KOPT-K1 (cell line): ENCODE results near the gene ABCF1.
A peak's percentile ranks its signal among the peaks of the same experiment; 100 is the strongest.

ENCODE experiments used
- H3K27ac ChIP-seq: fragments of 200-600 bp; sonication (generic); 2 replicates; pipeline ENCODE4 v1.5.1; 2016; ENCODE audit warnings: antibody characterized with exemption, mild to moderate bottlenecking, low read depth, low read length; ENCODE audit not compliant: poor library complexity, severe bottlenecking
- H3K36me3 ChIP-seq: fragments of 200-600 bp; sonication (generic); 2 replicates; pipeline ENCODE4 v1.5.1; 2017; ENCODE audit warnings: antibody characterized with exemption, mild to moderate bottlenecking, low read length, moderate library complexity; ENCODE audit not compliant: insufficient read depth
- H3K9me3 ChIP-seq: fragments of 200-600 bp; sonication (generic); 2 replicates; pipeline ENCODE4 v1.5.1; 2017; ENCODE audit warnings: antibody characterized with exemption, low read length, mild to moderate bottlenecking; ENCODE audit not compliant: insufficient read depth, poor library complexity, severe bottlenecking

Gene ABCF1

GRCh38 chr6:30618270-30618797, 47.1 kb downstream of the ABCF1 start:
- peak overlapping the region; percentile 95 for H3K27ac ChIP-seq
- H3K9me3 ChIP-seq: no peaks in the 10 kb centered on the region
- peaks cover 65% of the 10 kb centered on the region for H3K36me3 ChIP-seq

DNA sequence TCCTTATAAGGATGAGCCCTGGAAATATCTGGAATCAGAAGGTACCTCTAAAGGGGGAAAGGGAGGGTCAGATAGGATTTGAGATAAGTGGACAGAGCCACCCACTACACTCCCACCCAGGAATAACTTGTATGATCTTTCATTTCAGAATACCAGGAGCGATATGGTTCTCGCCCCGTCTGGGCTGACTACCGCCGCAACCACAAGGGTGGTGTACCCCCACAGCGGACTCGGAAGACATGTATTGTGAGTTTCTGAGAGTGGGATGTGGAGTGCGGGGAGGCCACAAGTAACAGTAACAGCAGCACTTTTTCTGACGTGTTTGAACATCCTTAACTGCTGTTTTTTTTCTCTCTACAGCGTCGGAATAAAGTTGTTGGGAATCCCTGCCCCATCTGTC, 48.3 kb downstream of the ABCF1 start:
- no peak overlapping the region for H3K27ac ChIP-seq
- H3K9me3 ChIP-seq: no peaks in the 10 kb centered on the region
- peaks cover 65% of the 10 kb centered on the region for H3K36me3 ChIP-seq

DNA sequence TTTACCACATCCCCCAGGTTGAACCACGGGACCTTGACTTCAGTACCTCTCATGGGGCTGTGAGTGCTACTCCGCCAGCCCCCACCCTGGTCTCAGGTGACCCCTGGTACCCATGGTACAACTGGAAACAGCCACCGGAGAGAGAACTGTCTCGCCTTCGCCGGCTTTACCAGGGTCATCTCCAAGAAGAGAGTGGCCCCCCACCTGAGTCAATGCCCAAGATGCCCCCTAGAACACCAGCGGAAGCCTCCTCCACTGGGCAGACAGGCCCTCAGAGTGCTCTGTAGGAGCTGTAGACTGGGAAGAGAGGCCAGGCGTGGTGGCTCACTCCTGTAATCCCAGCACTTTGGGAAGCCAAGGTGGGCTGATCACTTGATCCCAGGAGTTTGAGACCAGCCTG, 54.3 kb downstream of the ABCF1 start:
- Histone ChIP-seq H3K36me3 (peaks cover 83% of the 10 kb centered on the region), H3K27ac (no peak overlapping the region), H3K9me3 (no peaks in the 10 kb centered on the region)

DNA sequence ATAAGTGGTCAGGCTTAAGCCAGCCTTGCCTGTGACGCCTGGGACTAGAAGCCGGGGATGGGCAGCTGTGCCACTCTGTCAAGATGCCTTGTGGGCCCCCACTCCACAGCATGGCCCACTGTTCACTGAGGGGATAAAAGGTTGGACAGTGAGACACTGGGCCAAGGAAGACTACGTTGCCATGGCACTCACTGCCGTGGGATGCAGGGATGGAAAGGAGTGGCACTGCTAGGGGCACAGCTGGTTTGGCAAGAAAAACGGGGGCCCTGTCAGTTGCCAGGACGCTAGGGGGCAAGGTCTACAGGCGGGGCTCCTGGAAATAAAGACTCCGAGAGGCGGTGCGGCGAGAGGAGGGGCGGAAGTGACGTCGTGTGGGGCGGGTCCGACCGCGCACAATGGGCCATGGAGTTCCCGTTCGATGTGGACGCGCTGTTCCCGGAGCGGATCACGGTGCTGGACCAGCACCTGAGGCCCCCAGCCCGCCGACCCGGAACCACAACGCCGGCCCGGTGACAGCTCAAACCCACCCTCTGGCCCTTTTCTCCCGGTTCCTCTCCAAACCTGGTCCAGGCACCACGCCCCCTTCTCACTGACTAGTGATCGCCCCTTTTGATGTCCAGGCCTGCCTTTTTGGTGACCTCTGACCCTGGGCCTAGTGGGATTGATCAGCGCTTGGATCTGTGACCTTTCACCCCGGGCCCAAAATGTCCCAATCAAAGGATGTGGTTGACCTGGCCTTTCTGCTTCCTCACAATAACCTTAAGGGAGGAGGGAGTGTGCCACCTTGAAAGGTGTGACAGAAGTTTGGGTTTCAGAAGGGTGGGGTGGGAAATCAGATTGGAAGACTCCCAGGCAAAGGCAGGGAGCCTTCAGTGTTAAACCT, 55.5 kb downstream of the ABCF1 start, which contains the start of gene ATAT1:
Gene ATAT1, plus strand, starts transcription at position 391 of the 883 bp plus-strand sequence.
- Histone ChIP-seq H3K9me3 (no peaks in the 10 kb centered on the region), H3K27ac (peak within 1 kb of the TSS; percentile 75), H3K36me3 (peaks cover 83% of the 10 kb centered on the region)

DNA sequence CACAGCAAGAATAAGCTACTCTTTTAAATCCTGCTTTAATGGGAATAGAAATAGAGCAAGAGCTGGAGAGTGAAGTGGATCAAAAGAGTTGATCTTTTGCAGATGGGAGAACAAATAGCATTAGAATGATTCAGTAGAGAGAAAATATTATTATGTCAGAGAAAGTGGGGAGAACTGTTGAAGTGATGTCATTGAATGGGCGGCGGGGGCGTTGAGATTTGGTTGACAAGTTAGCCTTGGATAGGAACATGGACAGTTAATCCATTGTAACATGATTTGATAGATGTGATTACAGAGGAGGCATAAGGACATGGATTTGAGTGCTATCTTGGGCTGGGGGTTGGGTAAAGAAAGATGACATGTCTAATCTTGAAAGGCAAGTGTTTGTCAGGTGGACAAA, 64.6 kb downstream of the ABCF1 start:
- no peaks in the 10 kb centered on the region for H3K9me3 ChIP-seq
- H3K36me3 ChIP-seq: peaks cover 53% of the 10 kb centered on the region

GRCh38 chr6:30640481-30640880, 69.2 kb downstream of the ABCF1 start:
- peaks cover 57% of the 10 kb centered on the region; the same call in 1 of the 2 replicates for H3K36me3 ChIP-seq
- H3K27ac ChIP-seq: peak overlapping the region; percentile 62
- no peaks in the 10 kb centered on the region for H3K9me3 ChIP-seq

More for the DNA sequence above, 64.6 kb downstream of the ABCF1 start:
- no peak overlapping the region for H3K27ac ChIP-seq

DNA sequence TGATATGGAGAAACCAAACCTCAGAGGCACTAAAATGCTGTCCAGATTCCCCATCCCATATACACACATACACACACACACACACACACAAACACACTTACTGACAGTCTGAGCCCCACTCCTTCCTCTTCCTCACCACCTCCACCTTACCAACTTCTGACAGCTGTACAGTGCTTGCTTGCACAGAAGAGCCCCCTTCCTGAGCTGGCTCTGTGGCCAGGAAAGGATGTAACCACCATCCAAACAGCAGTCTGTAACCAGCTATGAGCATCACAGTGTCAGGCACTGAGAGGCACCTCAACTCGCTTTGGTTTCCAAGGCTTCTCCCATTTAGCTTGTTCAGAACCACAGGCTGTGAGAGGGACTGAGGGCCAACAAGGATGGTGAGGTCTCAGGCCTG, 69.8 kb downstream of the ABCF1 start:
- Histone ChIP-seq H3K27ac (peak overlapping the region; percentile 62), H3K9me3 (no peaks in the 10 kb centered on the region), H3K36me3 (peaks cover 63% of the 10 kb centered on the region)
